DOHH2 (cell line): ENCODE results near the gene C3orf20.

Experiments
- H3F3A ChIP-seq: fragments of 200-600 bp; sonication (generic), shearing (Covaris generic); 2 replicates; pipeline ENCODE4 v1.6.0; 2016; ENCODE audit warnings: antibody characterized with exemption, mild to moderate bottlenecking; ENCODE audit not compliant: control insufficient read depth, insufficient read depth
- H3K27ac ChIP-seq: fragments of 200-600 bp; sonication (generic); 2 replicates; pipeline ENCODE4 v1.5.1; 2014; ENCODE audit warnings: low read depth, mild to moderate bottlenecking, low read length, moderate library complexity
- H3K27me3 ChIP-seq: fragments of 200-600 bp; sonication (generic); 2 replicates; pipeline ENCODE4 v1.6.1; 2014; ENCODE audit warnings: mild to moderate bottlenecking, low read length, mixed read lengths; ENCODE audit not compliant: control insufficient read depth
- H3K36me3 ChIP-seq: fragments of 200-600 bp; sonication (generic); 2 replicates; pipeline ENCODE4 v1.6.1; 2014; ENCODE audit warnings: mild to moderate bottlenecking, low read length, moderate library complexity, mixed read lengths; ENCODE audit not compliant: control insufficient read depth
- H3K4me1 ChIP-seq: fragments of 200-600 bp; sonication (generic); 2 replicates; pipeline ENCODE4 v1.6.1; 2014; ENCODE audit warnings: mild to moderate bottlenecking, low read length, mixed read lengths; ENCODE audit not compliant: control insufficient read depth
- H3K4me2 ChIP-seq: fragments of 200-600 bp; sonication (generic); 2 replicates; pipeline ENCODE4 v1.6.0; 2014; ENCODE audit warnings: mild to moderate bottlenecking, low read length, moderate library complexity
- H3K4me3 ChIP-seq: fragments of 200-600 bp; sonication (generic); 2 replicates; pipeline ENCODE4 v1.5.1; 2014; ENCODE audit warnings: mild to moderate bottlenecking, low read length, mixed read lengths
- H3K79me2 ChIP-seq: fragments of 200-600 bp; sonication (generic); 2 replicates; pipeline ENCODE4 v1.6.1; 2014; ENCODE audit warnings: mild to moderate bottlenecking, low read length, mixed read lengths; ENCODE audit not compliant: control insufficient read depth
- H3K9me2 ChIP-seq: fragments of 200-600 bp; sonication (generic); replicated peaks from 2 replicates; pipeline ENCODE4 v1.6.1; 2014; ENCODE audit warnings: mild to moderate bottlenecking, low read length, mixed read lengths; ENCODE audit not compliant: control insufficient read depth
- H3K9me3 ChIP-seq: fragments of 200-600 bp; sonication (generic); 2 replicates; pipeline ENCODE4 v1.6.1; 2014; ENCODE audit warnings: antibody characterized with exemption, low read length, mixed read lengths; ENCODE audit not compliant: control insufficient read depth, insufficient read depth
- H4K20me1 ChIP-seq: fragments of 200-600 bp; sonication (generic); 2 replicates; pipeline ENCODE4 v1.6.0; 2014; ENCODE audit warnings: low read depth, mild to moderate bottlenecking, antibody characterized with exemption, low read length, moderate library complexity; ENCODE audit not compliant: control insufficient read depth, insufficient read depth
- EZH2phosphoT487 ChIP-seq: fragments of 200-600 bp; sonication (generic); IDR thresholded peaks from 2 replicates; pipeline ENCODE4 v1.6.1; 2017; ENCODE audit warnings: borderline replicate concordance, mild to moderate bottlenecking, antibody characterized with exemption, low read length, moderate library complexity, mixed read lengths
- TF ChIP-seq, protein P1 (sequence below): fragments of 200-600 bp; sonication (generic); IDR thresholded peaks from one replicate; pipeline ENCODE4 v1.5.1; 2014; ENCODE audit warnings: antibody characterized with exemption, mild to moderate bottlenecking, low read depth, low read length; ENCODE audit not compliant: poor library complexity, severe bottlenecking

The C3orf20 gene

DNA sequence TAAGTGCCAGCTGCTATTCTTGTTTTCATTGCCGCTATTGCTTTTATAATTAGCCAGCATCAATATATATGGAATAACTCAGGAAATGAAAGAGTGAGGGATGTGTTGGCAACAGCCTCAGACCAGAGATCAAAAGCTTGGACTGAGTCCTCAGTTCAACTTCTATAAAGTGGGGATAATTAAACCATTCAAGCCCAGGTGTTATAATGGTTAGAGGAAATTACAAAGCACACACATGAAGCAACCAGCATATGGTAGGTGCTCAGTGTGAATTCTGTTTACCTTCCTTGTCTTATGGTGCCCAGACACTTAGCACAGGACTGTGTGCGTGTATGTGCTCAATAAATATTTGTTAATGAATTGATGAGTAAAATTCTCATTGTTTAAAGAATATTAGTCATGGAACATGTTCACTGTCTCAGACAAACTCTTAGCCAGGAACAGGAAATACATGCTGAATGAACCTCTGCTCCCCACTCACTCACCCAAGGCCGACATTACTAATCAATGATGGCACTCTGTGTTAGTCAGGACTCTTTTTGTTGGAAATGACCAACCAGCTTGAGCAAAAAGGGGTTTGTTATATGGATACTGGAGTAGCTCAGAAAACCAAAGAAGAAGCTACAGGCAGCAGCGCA, 40.1 kb upstream of the C3orf20 start:
- Histone ChIP-seq H3K27ac (no peak overlapping the region), H3K9me3 (no peaks in the 10 kb centered on the region), H3K27me3 (peaks cover 27% of the 10 kb centered on the region), H3K4me2 (no peak overlapping the region), H3K9me2 (no peaks in the 10 kb centered on the region), H3K4me1 (no peaks in the 10 kb centered on the region), H3K4me3 (no peak overlapping the region), H4K20me1 (no peaks in the 10 kb centered on the region), H3K79me2 (no peaks in the 10 kb centered on the region), H3F3A (no peaks in the 10 kb centered on the region), H3K36me3 (no peaks in the 10 kb centered on the region)
- TF ChIP-seq, protein P1, sequence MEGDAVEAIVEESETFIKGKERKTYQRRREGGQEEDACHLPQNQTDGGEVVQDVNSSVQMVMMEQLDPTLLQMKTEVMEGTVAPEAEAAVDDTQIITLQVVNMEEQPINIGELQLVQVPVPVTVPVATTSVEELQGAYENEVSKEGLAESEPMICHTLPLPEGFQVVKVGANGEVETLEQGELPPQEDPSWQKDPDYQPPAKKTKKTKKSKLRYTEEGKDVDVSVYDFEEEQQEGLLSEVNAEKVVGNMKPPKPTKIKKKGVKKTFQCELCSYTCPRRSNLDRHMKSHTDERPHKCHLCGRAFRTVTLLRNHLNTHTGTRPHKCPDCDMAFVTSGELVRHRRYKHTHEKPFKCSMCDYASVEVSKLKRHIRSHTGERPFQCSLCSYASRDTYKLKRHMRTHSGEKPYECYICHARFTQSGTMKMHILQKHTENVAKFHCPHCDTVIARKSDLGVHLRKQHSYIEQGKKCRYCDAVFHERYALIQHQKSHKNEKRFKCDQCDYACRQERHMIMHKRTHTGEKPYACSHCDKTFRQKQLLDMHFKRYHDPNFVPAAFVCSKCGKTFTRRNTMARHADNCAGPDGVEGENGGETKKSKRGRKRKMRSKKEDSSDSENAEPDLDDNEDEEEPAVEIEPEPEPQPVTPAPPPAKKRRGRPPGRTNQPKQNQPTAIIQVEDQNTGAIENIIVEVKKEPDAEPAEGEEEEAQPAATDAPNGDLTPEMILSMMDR: no peak
- TF ChIP-seq EZH2phosphoT487: no peak

DNA sequence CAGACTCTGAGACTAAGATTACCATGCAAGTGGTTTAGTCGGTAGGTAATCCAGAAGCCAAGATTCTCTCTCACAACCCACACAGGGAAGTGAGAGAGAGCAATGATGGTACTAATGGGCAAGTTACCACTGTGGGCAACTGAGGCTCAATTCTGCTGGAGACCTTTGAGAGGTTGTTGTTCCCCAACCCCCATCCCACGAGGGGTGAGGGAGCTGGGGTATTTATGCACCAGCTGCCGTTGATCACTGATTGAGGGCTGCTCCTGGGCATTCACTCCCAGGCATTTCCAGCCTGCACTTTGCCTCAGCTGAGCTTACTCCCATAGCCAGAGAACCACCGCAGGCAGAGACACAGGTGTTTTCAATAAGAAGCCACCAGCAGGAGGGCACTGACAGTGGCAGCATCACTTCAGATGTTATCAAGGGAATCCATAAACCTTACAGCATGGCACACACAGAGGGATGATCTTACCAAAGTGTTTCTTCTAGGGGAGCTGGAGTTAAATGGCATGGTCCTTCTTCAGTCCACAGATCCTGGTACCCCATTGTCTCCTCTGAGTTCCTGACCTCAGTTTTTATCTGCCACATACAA, 38.3 kb upstream of the C3orf20 start:
- no peaks in the 10 kb centered on the region for H3F3A ChIP-seq
- peaks cover 37% of the 10 kb centered on the region for H3K27me3 ChIP-seq
- TF ChIP-seq EZH2phosphoT487: no peak
- TF ChIP-seq, protein P1: no peak
- H3K79me2 ChIP-seq: no peaks in the 10 kb centered on the region
- no peak overlapping the region for H3K4me2 ChIP-seq
- no peaks in the 10 kb centered on the region for H3K4me1 ChIP-seq
- no peaks in the 10 kb centered on the region for H3K9me2 ChIP-seq
- H4K20me1 ChIP-seq: no peaks in the 10 kb centered on the region
- no peak overlapping the region for H3K4me3 ChIP-seq
- H3K36me3 ChIP-seq: no peaks in the 10 kb centered on the region
- no peak overlapping the region for H3K27ac ChIP-seq
- no peaks in the 10 kb centered on the region for H3K9me3 ChIP-seq

DNA sequence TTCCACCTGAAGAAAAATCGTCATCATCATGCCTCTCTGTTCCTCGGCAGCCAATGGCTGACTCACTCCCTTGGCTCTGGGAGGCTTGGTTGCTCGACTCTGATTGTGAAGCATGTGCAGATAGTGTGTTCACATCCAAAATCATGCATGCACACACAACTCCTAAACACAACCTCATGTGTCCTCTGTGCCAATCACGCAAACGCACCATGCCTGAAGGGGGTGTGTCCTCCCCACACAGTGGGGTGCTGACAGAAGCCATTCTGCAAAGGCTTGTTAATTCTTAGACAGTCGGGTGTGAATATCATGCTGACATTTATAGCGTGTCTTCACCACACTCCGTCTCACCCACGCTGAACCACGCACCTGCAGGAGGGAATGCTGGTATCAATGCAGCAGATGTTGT, 34.8 kb upstream of the C3orf20 start:
- Histone ChIP-seq H3K4me3 (no peak overlapping the region), H3K9me2 (no peaks in the 10 kb centered on the region), H4K20me1 (no peaks in the 10 kb centered on the region), H3K9me3 (no peaks in the 10 kb centered on the region), H3K27ac (no peak overlapping the region), H3K36me3 (no peaks in the 10 kb centered on the region), H3K79me2 (no peaks in the 10 kb centered on the region), H3K4me2 (no peak overlapping the region), H3K4me1 (no peaks in the 10 kb centered on the region), H3K27me3 (peaks cover 64% of the 10 kb centered on the region), H3F3A (no peaks in the 10 kb centered on the region)
- TF ChIP-seq, protein P1: no peak
- no peak for TF ChIP-seq EZH2phosphoT487
